GM18519 (cell line): ENCODE results near the gene CIAO1.
"Not testable (repeated sequence)": the region's sequence is repeated elsewhere in the genome, so short reads cannot be mapped to it uniquely, and the experiment has no call there.

Experiments
- ATAC-seq: cut with Tn5 transposase; IDR thresholded peaks from one replicate; pipeline ENCODE4 v1.9.1; 2021; ENCODE audit warnings: mild to moderate bottlenecking, moderate library complexity; ENCODE audit not compliant: unreplicated experiment, low FRiP score

CIAO1 gene

DNA sequence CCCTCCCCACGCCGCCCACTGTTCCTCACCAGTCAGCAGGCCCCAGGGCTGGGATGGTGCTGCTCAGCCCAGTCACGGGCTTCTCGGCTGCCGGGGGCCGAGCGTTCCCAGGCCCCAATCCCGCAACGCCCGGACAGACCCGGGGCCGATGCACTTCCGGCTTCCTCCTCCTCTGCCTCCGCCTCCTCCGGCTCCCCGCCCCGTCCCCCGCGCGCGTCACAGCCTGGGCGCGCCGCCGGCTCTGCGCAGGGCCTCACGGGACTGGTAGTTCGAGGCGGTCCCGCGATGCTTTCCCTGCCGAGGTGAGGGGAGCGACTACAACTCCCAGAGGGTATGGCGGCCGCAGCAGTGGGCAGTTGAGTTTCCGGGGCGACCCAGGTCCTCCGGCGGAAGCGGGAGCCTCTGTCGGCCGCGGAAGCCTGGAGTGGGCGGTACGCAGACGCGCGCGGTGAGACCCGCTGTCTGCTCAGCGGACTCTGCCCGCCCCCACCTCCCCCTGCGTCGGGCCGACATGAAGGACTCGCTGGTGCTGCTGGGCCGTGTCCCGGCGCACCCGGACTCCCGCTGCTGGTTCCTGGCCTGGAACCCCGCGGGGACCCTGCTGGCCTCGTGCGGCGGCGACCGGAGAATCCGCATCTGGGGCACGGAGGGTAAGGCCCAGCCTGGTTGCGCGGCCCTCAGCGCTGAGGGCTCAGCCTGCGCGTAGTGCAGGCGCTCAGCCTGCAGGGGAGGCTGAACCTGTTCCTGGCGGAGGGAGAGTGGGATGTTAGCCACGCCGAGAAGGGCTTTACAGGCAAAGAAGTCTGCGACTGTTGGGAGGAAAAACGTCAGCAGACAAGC lies at the start of gene CIAO1, which contains the start of gene TMEM127:
Gene CIAO1, plus strand, starts transcription at position 386 of the 840 bp plus-strand sequence. Its CDS starts 126 bp downstream, at position 512.
Gene TMEM127, minus strand, starts transcription at position 158 of the 840 bp plus-strand sequence. CDS start 616 bp downstream, outside the sequence.
- ATAC-seq: peak; percentile 78

DNA sequence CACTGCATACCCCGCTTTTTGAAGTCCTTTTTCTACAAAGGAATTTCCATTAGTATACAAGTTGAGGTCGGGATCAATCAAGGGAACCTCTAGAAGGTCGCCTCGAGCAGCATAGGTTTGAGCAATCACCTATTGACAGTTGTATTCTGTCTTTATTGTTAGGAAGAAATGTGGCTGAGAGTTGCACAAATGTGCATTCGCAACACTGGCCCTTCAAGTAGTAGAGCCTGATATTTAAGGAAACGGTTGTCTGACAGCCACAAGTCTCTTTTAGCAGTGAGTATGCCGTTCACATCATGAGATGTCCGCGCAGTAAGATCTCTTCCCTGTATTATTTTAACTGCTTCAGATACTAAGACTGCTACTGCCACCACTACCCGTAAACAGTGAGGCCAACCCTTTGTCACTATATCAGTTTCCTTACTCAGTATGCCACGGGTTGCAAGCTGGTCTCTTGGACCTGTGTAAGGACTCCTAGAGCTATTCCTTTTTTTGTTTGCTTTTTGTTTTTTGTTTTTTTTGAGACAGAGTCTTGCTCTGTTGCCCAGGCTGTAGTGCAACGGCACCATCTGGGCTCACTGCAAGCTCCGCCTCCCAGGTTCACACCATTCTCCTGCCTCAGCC lies 47.4 kb upstream of the CIAO1 start:
- no peak for ATAC-seq

DNA sequence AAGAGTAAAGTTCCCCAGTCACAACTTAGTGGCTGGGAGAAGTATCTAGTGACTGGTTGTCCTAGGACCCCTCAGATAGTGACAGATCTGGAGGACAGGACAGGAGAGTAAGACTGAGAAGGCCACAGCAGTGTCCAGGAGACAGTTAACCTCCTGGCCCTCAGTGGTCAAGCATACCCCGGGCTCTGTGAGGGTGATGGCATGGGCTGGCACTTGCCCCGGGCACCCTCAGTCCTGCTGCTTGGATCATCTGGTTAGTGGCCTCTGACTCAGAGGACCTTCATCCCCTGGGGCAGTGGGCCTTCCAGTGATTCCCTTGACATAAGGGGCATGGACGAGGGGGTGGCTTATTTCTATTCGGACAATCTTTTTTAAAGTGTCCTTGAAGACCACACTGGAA lies 46.1 kb upstream of the CIAO1 start:
- not testable (repeated sequence) for ATAC-seq

DNA sequence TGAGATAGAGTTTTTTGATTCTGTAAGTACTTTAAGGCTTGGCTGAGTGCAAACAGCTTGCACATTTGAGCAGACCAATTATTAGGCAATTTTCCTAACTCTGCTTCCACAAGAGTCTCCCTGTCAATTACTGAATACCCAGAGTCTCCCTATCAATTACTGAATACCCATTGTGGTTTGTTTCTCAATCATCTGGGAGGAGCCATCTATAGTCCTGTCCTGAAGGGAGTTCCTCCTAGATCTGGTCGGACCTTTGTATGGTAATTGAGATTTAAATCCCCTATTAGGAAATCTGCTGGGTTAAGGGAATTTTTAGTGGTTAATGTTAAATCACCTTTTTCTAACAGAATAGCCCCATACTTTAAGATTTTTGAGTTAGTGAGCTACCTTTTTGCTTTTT lies 44.9 kb upstream of the CIAO1 start:
- ATAC-seq: not testable (repeated sequence)

DNA sequence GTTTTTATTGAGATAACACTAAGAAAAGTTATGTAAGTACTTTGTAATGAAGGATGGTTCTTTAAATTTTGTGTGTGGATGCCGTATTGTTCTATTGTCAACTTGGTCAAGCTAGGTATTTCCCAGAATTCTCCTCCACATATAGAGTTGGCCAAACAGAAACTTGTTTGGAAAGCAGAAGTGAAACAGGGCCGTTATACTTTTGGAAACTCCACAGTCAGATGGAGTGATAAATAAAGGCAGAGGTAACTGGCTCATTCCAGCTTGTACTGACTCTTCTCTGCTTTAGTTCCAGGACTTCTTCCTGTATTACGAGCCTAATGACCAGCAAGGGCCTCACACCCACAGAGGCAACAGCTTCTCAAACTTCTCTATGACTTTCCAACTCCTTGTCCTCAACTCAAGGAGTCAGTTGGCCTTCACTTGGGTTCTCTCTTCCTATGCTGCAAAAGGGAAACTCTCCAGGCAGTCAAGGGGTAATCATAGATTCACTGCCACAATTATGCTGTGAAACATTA lies 41.0 kb upstream of the CIAO1 start:
- peak; percentile 59 for ATAC-seq

DNA sequence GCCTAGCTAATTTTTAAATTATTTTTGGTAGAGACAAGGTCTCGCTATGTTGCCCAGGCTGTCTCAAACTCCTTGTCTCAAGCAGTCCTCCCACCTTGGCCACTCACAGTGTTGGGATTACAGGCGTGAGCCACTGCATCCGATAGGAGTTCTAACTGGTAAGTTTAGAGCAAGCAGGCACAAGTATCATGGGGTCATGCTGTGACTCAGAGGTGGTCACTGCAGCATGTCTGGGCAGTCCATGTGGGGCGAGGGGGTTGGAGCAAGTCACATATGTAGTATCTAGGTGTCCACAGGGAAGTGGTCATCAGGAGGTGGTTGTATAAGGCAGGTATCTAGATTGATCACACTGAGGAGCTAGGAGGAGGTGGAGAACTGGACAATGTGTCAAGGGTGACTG lies 34.7 kb upstream of the CIAO1 start:
- ATAC-seq: no peak

DNA sequence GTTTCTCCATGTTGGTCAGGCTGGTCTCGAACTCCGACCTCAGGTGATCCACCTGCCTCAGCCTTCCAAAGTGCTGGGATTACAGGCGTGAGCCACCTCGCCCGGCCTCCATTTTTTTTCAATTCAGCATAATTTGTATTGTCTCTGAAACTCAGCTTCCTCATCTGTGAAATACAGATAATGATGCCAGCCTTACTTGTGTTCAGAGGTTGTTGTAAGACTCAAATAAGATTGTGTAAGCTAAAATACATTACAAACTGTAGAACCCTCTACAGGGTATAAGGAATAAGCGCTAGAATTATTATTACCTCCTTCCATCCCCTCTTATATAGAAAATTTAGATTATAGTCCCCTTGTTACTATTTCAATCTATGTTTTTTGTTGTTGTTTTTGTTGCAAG lies 32.6 kb upstream of the CIAO1 start:
- ATAC-seq: no peak

DNA sequence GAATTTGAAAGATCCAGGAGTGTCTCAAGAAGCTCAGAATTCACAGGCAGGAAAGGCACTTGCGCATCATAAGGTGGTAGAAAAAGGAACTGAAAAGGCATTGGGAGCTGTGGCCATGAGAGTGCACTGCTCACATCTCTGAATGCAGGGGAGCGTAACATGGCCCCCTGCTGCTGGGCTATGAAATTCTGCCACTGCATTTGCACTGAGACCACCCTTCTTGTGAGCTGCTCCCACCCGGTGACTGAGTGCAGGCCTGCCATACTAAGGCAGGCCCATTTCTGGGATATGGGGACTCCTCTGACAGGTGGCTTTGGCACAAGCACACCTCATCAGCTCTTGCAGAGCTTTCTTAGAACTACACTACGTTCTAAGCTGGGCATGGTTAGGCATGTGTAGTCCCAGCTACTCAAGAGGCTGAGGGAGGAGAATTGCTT lies 32.1 kb upstream of the CIAO1 start:
- peak; percentile 67 for ATAC-seq

DNA sequence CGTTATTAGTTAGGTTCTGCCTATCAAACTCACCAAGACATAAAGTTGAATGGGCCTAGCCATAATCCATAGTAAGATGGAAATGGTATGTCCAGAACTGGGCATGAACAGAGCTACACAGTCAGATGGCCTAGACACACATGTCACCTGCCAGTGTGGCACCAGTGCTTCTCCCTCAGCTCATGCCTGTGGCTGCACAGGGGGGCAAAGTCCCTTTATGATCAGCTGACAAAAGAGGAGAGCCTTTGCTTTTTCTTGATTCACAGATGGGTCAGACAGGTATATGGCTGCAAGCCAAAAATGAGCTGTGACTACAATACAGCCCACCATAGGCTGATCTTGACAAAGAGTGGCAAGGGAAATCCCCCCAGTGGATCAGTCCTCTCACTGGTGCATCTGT lies 29.1 kb upstream of the CIAO1 start:
- no peak for ATAC-seq

DNA sequence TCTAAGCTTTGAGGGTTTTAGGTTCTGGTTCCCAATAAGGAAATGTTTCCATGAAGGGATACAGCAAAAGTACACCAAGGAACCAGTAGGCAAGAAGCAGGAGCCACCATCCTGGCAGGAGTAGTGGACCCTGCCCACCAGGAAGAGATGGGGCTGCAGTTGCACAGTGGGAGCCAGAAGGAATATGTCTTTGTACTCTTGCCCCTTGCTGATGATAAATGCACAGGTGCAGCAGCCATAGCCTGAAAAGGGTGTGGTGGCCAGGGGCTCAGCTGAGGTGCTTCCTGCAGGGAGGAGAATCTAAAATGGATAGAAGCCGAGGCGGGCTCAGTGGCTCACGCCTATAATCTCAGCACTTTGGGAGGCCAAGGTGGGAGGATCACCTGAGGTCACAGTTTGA lies 27.8 kb upstream of the CIAO1 start:
- no peak for ATAC-seq

DNA sequence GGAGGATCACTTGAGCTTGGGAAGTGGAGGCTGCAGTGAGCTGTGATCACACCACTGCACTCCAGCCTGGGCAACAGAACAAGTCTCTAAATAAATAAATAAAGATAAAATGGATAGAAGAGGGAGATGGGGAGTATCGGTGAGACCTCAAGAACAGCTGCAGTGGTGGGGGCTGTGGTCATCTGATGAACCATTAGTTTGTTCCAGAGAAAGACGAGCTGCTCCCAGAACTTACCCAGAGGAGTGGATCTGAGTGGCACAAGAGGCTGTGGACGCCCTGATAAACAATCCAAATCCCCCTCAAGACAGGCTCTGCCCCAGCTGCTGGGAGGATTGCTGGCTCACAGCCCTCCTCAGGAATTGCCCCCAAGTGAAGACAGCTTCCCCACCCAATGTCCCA lies 26.9 kb upstream of the CIAO1 start:
- no peak for ATAC-seq

DNA sequence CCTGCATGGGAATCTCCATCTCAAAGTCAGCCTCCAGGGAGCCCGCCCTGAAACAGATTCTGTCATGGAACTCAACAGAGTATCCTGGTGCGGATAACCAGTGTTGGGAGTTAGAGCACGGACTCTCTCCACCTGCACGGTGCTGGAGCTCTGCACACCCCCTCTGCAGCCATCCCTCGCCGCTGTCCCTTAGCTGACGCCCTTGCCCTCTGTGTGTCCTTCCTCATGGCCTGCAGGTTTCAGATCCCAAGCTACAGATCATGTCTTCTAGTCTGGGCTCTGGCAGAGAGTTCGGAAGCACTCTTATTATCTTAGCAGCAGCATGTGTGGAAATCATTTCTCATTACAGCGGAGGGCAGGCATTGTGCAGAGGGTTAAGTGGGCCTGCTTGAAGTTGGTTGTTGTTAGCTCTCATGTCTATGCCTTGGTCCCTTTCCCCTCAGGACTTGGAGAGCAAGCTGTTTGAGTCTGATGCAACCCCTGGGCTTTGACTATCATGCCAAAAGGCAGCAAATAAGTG lies 26.2 kb upstream of the CIAO1 start:
- no peak for ATAC-seq

DNA sequence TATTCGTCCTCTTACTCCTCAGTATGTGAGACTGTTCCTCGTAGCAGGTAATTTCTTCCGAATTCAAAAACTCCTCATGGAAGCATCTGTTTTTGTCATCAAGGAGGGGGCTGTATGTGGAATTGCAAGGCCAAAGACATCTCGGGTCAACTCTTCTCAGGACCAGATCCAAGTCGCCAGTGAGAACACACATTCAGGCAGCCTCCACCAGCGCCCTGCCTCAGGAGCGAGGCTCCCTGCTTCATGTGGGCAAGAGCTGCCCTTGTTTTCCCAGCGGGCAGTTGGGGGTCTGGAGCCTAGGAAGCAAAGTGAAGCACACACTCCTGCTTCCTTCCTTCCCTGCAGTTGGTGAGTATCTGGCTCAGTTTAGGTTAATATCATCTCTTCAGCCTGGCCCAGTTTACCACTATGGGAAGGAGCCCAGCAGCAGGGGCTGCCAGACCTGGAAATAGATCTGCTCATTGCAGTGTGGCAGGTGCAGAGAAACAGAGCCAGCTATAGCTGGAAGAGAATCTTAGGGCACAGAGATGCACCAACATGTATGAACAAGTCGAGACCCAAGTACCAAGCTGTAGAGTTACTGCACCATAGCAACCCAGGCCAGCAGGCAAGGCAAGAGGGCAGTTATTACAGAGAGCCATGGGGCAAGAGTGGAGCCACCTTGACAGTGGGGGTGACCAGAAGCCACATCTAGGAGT lies 25.5 kb upstream of the CIAO1 start:
- no peak for ATAC-seq

DNA sequence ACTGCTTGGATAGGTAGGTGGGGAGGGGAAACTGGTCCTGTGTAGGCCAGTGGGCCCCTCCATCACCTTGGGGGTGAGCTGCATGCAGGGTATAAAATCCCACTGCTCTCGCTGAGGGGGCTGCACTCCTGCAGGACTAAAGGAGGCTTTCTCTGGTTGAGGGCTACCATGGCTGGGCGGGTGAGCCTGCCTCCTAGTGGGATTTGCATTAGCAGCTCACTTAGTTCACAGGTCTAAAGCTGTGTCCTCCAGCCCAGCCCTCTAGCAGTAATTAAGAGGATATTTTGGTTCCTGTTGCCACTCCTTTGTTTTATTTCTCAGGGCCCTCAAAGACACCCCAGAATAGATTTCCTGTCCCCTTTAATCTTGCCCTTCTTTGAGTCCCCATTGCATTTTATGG lies 24.8 kb upstream of the CIAO1 start:
- no peak for ATAC-seq

DNA sequence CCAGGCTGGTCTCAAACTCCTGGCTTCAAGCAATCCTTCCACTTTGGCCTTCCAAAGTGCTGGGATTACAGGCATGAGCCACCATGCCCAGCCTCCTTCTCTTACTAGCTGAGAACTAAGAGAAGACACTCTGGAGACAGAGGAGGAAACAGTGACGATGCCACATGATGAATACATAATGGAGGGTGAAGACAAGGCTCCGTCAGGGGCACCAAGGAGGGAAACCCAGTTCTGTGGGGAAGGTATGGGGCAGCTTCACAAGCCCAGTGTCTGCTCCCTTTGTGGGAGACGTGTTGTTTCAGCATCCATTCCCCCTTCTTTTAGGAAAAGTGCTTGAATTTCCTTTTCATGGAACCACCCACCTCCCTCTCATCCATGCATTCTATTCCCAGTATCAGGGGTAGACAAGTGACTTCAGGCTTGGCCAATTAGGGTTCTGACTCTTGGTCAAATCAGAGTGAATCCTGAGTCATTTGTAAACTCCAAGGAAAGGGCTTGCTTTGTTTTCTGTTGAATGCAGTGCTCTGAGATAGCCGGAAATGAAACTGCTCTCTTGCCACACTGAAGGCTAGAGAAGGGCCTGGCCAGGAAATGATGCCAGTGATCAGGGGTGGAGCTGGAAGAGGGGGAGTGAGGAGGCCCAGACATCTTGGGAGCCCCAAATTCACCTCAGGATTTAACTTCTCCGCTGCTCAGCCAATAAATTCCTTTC lies 24.0 kb upstream of the CIAO1 start:
- ATAC-seq: peak; percentile 67

DNA sequence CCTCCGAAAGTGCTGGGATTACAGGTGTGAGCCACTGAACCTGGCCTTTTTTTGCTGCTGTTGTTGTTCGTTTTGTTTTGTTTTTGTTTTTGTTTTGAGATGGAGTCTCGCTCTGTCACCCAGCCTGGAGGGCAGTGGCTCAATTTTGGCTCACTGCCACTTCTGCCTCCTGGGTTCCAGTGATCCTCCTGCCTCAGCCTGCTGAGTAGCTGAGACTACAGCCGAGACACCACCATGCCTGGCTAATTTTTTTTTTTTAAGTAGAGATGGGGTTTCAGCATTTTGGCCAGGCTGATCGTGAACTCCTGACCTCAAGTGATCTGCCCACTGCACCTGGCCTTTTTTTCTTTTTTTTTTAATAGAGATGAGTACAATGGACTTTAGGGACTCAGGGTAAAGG lies 22.2 kb upstream of the CIAO1 start:
- no peak for ATAC-seq

DNA sequence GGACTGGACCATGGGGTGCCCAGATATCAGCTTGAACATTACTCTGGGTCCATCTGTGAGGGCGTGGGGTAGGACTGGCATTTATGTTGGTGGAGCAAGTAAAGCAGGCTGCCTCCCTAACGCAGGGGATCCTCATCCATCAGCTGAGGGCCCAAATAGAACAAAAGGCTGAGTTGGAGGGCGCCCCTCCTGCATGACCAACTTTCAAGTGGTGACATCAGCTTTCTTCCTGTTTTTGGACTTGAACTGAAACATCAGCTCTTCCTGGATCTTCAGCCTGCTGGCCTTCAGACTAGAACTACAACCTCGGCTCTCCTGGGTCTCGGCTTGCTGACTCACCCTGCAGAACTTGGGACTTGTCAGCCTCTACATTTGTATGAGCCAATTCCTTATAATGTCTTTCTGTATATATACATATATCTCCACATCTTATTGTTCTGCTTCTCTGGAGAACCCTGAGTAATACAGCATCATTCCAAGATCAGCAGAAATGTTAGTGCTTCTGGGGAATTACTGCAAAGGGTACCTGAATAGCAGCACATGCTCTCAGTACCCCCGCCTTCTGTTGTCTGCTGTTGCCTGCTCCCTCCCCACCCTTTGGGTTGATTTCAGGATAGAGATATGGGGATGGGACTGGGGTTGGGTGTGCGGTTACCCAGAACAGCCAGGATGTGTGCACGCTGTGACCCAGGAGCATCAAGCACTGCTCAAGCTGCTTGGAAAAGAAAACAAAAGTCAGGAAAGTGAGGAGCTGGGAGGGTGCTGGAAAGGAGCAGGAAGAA lies 20.2 kb upstream of the CIAO1 start:
- ATAC-seq: no peak

DNA sequence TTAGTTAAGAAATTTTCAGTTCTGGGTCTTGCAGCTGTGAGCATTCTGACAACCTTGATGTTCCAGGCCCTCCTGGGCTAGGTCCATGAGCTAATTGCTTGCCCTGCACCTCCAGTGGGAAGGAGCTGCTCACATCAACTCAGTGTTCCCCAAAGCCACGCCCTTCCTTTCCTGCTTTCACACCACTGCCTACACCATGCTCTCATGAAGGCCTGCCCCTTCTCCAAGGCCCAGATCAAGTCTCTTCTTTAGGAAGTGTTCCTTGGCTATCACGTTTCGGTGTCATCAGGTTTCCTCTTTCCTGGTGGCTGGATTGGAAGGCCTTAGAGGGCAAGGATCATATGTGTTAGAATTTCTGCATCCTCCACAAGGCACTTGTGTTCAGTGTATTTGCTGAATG lies 19.0 kb upstream of the CIAO1 start:
- ATAC-seq: no peak

DNA sequence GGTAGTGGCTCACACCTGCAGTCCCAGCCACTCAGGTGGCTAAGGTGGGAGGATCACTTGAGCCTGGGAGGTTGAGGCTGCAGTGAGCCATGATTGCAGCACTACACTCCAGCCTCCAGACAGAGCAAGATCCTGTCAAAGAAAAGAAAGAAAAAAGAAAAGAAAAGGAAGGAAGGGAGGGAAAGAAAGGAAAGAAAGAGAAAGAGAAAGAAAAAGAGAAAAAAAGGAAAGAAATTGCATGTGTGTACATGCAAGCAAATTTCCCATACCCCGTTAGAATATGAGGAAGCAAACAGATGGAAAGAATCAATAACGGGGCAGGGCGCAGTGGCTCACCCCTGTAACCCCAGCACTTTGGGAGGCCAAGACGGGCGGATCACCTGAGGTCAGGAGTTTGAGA lies 18.1 kb upstream of the CIAO1 start:
- no peak for ATAC-seq
